Fibroblast of lung (primary cell): Measurements from ENCODE around the gene IL2RA. TPM values are rescaled to one million over a fixed set of nuclear protein-coding genes. Genes with fewer than 3 reads are reported as not detected.

ENCODE experiments used
- DNase-seq, 2 donors: peaks; one replicate each; pipeline versions ENCODE4 v3.0.0 to v3.0.0-alpha.2; 2010; ENCODE audit warnings: low read depth in 2 of 2
- H2AFZ ChIP-seq: 2 replicates; pipeline ENCODE4 v1.5.1; 2012; ENCODE audit warnings: low read length, control low read depth, inconsistent platforms
- H3K27ac ChIP-seq: 2 replicates; pipeline ENCODE4 v1.5.1; 2011; ENCODE audit warnings: low read length, control low read depth; ENCODE audit not compliant: insufficient read depth
- H3K27me3 ChIP-seq: 2 replicates; pipeline ENCODE4 v1.5.1; 2011; ENCODE audit warnings: mild to moderate bottlenecking, low read length; ENCODE audit not compliant: control insufficient read depth, insufficient read depth
- H3K36me3 ChIP-seq: 2 replicates; pipeline ENCODE4 v1.5.1; 2011; ENCODE audit warnings: low read length; ENCODE audit not compliant: control insufficient read depth, insufficient read depth
- H3K4me1 ChIP-seq: 2 replicates; pipeline ENCODE4 v1.5.1; 2011; ENCODE audit warnings: low read length; ENCODE audit not compliant: control insufficient read depth, insufficient read depth; ENCODE audit errors: extremely low read depth
- H3K4me2 ChIP-seq: 2 replicates; pipeline ENCODE4 v1.5.1; 2011; ENCODE audit warnings: low read length, control low read depth; ENCODE audit not compliant: insufficient read depth; ENCODE audit errors: extremely low read depth
- H3K4me3 ChIP-seq, 4 experiments: fragments of 200-600 bp in 1 of 4; sonication (generic) in 1 of 4; replicated peaks in 1 of 4; 2 replicates each; pipeline ENCODE4 v1.5.1; 2011 to 2016; ENCODE audit warnings: low read length in 4 of 4, low read depth in 3 of 4, mild to moderate bottlenecking in 3 of 4, control low read depth in 2 of 4, inconsistent platforms in 1 of 4, mixed read lengths in 1 of 4; ENCODE audit not compliant: insufficient read depth in 1 of 4; ENCODE audit errors: control extremely low read depth in 1 of 4
- H3K79me2 ChIP-seq: 2 replicates; pipeline ENCODE4 v1.5.1; 2012; ENCODE audit warnings: mild to moderate bottlenecking, low read length, inconsistent platforms; ENCODE audit not compliant: control insufficient read depth, insufficient read depth
- H3K9ac ChIP-seq: 2 replicates; pipeline ENCODE4 v1.5.1; 2011; ENCODE audit warnings: mild to moderate bottlenecking, low read length, control low read depth; ENCODE audit not compliant: insufficient read depth
- H3K9me3 ChIP-seq: 2 replicates; pipeline ENCODE4 v1.5.1; 2012; ENCODE audit warnings: low read depth, low read length; ENCODE audit not compliant: control insufficient read depth, insufficient read depth
- H4K20me1 ChIP-seq: 2 replicates; pipeline ENCODE4 v1.5.1; 2011; ENCODE audit warnings: low read length; ENCODE audit not compliant: control insufficient read depth, insufficient read depth; ENCODE audit errors: extremely low read depth
- EZH2 ChIP-seq: IDR thresholded peaks from 2 replicates; pipeline ENCODE4 v1.5.1; 2012; ENCODE audit warnings: low read length, control low read depth, mild to moderate bottlenecking; ENCODE audit errors: missing control alignments
- polyA plus RNA-seq, 2 donors: library from polyadenylated mRNA; depleted of rRNA in 1 of 2; stranded (reverse) in 1 of 2; unstranded in 1 of 2; fragments of >200 nt; gene quantifications; 2 replicates each; pipeline ENCODE4 v1.2.1, GENCODE V29; 2011 to 2012; ENCODE audit warnings: missing spikeins in 1 of 2
- total RNA-seq: library from RNA; depleted of rRNA; stranded (reverse); fragments of >200 nt; gene quantifications from 2 replicates; pipeline ENCODE4 v1.2.1, GENCODE V29; 2014
- TF ChIP-seq, protein P1 (sequence below), 2 donors: IDR thresholded peaks in 1 of 2; conservative IDR thresholded peaks in 1 of 2; 1 replicate in 1 of 2; 2 replicates in 1 of 2; pipeline ENCODE4 v1.5.1; 2011 to 2012; ENCODE audit warnings: low read length in 2 of 2, control low read depth in 1 of 2, inconsistent platforms in 1 of 2, low read depth in 1 of 2, mild to moderate bottlenecking in 1 of 2

The IL2RA gene
- total and polyA plus RNA-seq, 2 donors (not counting 1 experiment from before 2014, with no cell fraction given) = not detected

DNA sequence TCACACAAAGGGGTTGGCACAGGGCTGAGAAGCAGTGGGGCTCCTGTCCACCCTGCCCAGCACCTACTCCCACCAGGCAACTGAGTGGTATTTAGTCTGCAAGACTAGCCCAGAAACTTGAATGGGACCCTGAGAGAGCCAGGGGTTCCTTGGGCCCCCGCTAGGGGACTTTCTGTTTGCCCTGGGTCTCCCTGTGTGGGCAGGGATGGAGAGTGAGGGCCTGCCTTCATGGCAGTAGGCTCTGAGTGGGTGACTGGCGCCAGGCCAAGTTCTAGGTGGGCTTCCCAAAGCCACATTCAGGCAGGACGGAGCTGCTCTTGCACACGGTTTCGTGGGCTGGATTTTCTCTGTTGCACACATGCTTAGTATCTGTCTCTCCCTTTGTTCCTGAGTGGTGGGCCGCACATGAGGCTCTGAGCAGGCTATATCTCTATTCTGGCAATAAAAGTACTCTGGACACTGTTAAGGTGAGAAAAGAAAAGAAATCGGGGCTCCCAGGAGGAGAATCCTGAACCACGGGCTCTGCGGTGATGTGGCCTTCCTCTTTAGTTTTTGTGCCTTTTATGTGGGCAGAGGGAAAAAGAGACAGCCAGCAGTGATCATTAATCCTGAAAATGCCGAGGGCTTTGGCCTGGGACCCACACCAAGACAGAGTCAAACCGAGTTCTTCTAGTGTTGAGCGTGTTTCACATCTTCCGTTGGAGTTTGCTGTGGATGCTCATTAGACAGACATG is 26.9 kb downstream of the IL2RA start:
- Histone ChIP-seq H3K4me1 (no peaks in the 10 kb centered on the region), H3K4me3 (no peak overlapping the region), H3K79me2 (no peaks in the 10 kb centered on the region), H3K4me2 (no peak overlapping the region), H3K36me3 (no peaks in the 10 kb centered on the region), H3K9me3 (no peaks in the 10 kb centered on the region), H2AFZ (no peak overlapping the region), H3K27me3 (no peaks in the 10 kb centered on the region), H3K27ac (no peak overlapping the region), H3K9ac (no peak overlapping the region), H4K20me1 (no peaks in the 10 kb centered on the region)
- no peak for DNase-seq
- TF ChIP-seq EZH2 = no peak
- TF ChIP-seq, protein P1, sequence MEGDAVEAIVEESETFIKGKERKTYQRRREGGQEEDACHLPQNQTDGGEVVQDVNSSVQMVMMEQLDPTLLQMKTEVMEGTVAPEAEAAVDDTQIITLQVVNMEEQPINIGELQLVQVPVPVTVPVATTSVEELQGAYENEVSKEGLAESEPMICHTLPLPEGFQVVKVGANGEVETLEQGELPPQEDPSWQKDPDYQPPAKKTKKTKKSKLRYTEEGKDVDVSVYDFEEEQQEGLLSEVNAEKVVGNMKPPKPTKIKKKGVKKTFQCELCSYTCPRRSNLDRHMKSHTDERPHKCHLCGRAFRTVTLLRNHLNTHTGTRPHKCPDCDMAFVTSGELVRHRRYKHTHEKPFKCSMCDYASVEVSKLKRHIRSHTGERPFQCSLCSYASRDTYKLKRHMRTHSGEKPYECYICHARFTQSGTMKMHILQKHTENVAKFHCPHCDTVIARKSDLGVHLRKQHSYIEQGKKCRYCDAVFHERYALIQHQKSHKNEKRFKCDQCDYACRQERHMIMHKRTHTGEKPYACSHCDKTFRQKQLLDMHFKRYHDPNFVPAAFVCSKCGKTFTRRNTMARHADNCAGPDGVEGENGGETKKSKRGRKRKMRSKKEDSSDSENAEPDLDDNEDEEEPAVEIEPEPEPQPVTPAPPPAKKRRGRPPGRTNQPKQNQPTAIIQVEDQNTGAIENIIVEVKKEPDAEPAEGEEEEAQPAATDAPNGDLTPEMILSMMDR (conservative IDR thresholded peaks at IDR 0.05 in 1 of 2, IDR thresholded peaks at IDR 0.05 in 1 of 2; ENCODE audit: low read depth in 1 of 2, low read length in 2 of 2) = no peak

DNA sequence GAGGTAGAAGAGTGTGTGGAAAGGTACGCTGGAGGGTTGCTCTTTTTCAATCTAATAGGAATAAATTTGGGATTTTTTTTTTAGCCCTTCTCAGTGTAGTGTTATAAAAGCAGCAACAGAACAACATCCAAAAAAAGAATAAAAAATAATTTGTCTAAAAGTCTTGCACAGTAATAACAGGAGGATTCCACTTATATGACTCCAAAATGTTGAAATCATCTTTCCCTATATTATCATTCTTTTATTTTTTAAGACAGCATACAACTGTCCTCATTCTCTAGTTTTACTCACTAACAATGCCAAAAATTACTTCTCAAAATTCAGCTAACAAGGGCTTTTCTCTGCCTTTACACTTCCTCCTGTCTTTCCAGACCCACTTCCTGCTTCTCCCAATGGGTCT is 27.8 kb downstream of the IL2RA start:
- no peaks in the 10 kb centered on the region for H3K27me3 ChIP-seq
- H3K79me2 ChIP-seq = no peaks in the 10 kb centered on the region
- TF ChIP-seq EZH2 = no peak
- TF ChIP-seq, protein P1 (conservative IDR thresholded peaks at IDR 0.05 in 1 of 2, IDR thresholded peaks at IDR 0.05 in 1 of 2; ENCODE audit: low read depth in 1 of 2, low read length in 2 of 2) = no peak
- no peak overlapping the region for H2AFZ ChIP-seq
- no peak for DNase-seq
- H4K20me1 ChIP-seq = no peaks in the 10 kb centered on the region
- no peak overlapping the region for H3K27ac ChIP-seq
- H3K4me2 ChIP-seq = no peak overlapping the region
- H3K4me1 ChIP-seq = no peaks in the 10 kb centered on the region
- H3K36me3 ChIP-seq = no peaks in the 10 kb centered on the region
- no peak overlapping the region for H3K9ac ChIP-seq
- no peak overlapping the region for H3K4me3 ChIP-seq
- H3K9me3 ChIP-seq = no peaks in the 10 kb centered on the region

DNA sequence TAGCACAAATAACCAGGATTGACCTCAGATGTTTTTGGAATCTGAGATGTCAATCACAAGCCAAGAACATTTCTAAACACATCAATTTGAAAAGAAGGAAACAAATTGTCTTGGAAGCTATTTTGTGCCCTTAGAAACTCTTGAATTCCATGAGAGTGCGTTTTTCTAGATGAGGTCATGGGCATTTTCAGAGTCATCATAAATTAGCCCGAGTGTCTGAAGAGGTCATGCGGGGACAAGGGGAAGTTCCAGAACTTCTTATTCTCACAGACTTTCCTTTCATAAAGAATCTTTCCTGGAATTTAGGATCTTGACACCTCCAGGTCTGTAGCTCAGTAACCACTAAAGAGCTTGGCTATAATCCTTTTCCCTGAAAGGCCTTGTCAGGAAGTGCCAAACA is 28.2 kb downstream of the IL2RA start:
- Histone ChIP-seq H4K20me1 (no peaks in the 10 kb centered on the region), H3K9ac (no peak overlapping the region), H3K27ac (no peak overlapping the region), H3K27me3 (no peaks in the 10 kb centered on the region), H3K4me2 (no peak overlapping the region), H3K9me3 (no peaks in the 10 kb centered on the region), H2AFZ (no peak overlapping the region), H3K36me3 (no peaks in the 10 kb centered on the region), H3K79me2 (no peaks in the 10 kb centered on the region), H3K4me1 (no peaks in the 10 kb centered on the region), H3K4me3 (no peak overlapping the region)
- DNase-seq = peak; percentile 17 to 32
- TF ChIP-seq, protein P1 (conservative IDR thresholded peaks at IDR 0.05 in 1 of 2, IDR thresholded peaks at IDR 0.05 in 1 of 2; ENCODE audit: low read depth in 1 of 2, low read length in 2 of 2) = no peak
- no peak for TF ChIP-seq EZH2
